AG10803 (cell line): Measurements from ENCODE around the gene SAMD11.
A peak's percentile ranks its signal among the peaks of the same experiment; 100 is the strongest.

Experiments
- DNase-seq: peaks from one replicate; pipeline ENCODE4 v3.0.0; 2010; ENCODE audit warnings: low read depth
- H3K4me3 ChIP-seq: 2 replicates; pipeline ENCODE4 v1.5.1; 2011; ENCODE audit warnings: mild to moderate bottlenecking, low read length, control low read depth
- TF ChIP-seq, protein P1 (sequence below): conservative IDR thresholded peaks from 2 replicates; pipeline ENCODE4 v1.5.1; 2011; ENCODE audit warnings: mild to moderate bottlenecking, low read length, control low read depth, inconsistent platforms

Gene SAMD11

GRCh38 chr1:951364-951763, 27.6 kb downstream of the SAMD11 start:
- H3K4me3 ChIP-seq: no peak overlapping the region
- TF ChIP-seq, protein P1, sequence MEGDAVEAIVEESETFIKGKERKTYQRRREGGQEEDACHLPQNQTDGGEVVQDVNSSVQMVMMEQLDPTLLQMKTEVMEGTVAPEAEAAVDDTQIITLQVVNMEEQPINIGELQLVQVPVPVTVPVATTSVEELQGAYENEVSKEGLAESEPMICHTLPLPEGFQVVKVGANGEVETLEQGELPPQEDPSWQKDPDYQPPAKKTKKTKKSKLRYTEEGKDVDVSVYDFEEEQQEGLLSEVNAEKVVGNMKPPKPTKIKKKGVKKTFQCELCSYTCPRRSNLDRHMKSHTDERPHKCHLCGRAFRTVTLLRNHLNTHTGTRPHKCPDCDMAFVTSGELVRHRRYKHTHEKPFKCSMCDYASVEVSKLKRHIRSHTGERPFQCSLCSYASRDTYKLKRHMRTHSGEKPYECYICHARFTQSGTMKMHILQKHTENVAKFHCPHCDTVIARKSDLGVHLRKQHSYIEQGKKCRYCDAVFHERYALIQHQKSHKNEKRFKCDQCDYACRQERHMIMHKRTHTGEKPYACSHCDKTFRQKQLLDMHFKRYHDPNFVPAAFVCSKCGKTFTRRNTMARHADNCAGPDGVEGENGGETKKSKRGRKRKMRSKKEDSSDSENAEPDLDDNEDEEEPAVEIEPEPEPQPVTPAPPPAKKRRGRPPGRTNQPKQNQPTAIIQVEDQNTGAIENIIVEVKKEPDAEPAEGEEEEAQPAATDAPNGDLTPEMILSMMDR: peak; percentile 38
- peak; percentile 19 for DNase-seq

DNA sequence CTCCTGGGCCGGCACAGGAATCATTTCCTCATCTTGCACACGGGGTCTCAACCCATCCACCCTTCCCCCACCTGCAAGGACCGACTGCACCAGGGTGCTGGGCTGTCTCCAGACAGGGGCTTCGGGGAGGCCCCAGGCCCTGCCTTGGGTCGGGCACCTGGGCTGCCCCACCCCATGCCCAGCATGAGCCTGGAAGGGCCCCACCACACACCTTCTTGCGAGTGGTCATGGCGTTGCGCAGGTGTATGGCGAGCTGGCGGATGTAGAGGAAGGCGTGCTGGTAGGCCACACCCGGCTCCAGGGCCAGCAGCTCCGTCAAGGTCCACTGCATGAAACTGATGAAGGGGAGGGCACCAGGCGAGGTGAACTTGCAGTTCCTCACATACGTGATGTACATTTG, 28.5 kb downstream of the SAMD11 start:
- TF ChIP-seq, protein P1: no peak
- DNase-seq: no peak
- no peak overlapping the region for H3K4me3 ChIP-seq

DNA sequence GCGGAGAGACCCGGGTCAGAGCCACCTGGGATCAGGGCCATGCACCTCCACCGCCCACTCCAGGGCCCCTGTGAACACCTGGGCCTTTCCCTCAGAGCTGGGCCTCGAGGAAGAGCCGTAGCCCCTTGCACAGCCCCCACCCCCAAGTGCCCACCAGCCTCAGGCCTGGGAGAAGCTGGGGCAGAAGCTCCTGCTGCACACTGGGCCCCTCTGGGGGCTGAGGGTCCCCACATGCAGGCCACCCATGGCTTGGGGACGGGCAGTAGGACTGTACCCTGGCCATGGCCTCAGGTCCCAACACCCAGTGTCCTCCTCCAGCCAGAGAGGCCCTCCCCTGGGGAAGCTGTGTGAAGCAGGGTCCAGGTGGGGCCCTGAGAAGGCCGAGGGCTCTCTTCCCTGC, 28.9 kb downstream of the SAMD11 start:
- DNase-seq: no peak
- TF ChIP-seq, protein P1: no peak
- H3K4me3 ChIP-seq: no peak overlapping the region

- TF ChIP-seq, protein P1: no peak
- no peak for DNase-seq
- no peak overlapping the region for H3K4me3 ChIP-seq
These were observed 30.0 kb downstream of the SAMD11 start for GRCh38 chr1:953524-954320.

- no peak for DNase-seq
- H3K4me3 ChIP-seq: no peak overlapping the region
- TF ChIP-seq, protein P1: no peak
These were observed 31.2 kb downstream of the SAMD11 start for GRCh38 chr1:954927-955326.

GRCh38 chr1:955474-955873, 31.8 kb downstream of the SAMD11 start:
- DNase-seq: no peak
- H3K4me3 ChIP-seq: no peak overlapping the region
- TF ChIP-seq, protein P1: no peak

GRCh38 chr1:956636-957035, 32.9 kb downstream of the SAMD11 start:
- TF ChIP-seq, protein P1: no peak
- H3K4me3 ChIP-seq: no peak overlapping the region
- DNase-seq: no peak
